Stromal cell of bone marrow (primary cell): ENCODE measurements around the gene CHAD.
"Not testable (repeated sequence)": the region's sequence is repeated elsewhere in the genome, so short reads cannot be mapped to it uniquely, and the experiment has no call there.

Source experiments
- DNase-seq: peaks from one replicate; pipeline ENCODE4 v3.0.0-alpha.2; 2012; ENCODE audit warnings: low read depth

The CHAD gene

GRCh38 chr17:50475362-50475761 lies 6.7 kb upstream of the CHAD start:
- DNase-seq, result no peak

GRCh38 chr17:50474523-50474922 lies 5.8 kb upstream of the CHAD start:
- DNase-seq, result no peak

DNA sequence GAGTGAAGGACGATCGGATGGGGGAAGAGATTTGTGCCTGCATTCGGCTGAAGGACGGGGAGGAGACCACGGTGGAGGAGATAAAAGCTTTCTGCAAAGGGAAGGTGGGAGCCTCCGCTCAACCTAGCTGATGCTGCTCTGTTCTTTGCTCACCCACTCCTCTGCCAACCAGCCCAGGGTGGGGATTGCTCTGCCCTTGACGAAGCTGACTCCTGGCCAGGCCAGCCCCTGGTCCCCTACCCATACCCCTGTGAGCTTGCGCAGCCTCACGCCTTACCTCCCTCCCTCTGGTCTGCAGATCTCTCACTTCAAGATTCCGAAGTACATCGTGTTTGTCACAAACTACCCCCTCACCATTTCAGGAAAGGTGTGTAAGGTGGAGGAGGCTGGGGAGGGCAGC lies 5.2 kb upstream of the CHAD start:
- DNase-seq, result no peak

- not testable (repeated sequence) for DNase-seq
Observed at GRCh38 chr17:50472761-50473161, 4.1 kb upstream of the CHAD start.

- DNase-seq, result no peak
Observed at GRCh38 chr17:50472286-50472685, 3.6 kb upstream of the CHAD start.

GRCh38 chr17:50471009-50471905 lies 2.6 kb upstream of the CHAD start:
- DNase-seq, result no peak

DNA sequence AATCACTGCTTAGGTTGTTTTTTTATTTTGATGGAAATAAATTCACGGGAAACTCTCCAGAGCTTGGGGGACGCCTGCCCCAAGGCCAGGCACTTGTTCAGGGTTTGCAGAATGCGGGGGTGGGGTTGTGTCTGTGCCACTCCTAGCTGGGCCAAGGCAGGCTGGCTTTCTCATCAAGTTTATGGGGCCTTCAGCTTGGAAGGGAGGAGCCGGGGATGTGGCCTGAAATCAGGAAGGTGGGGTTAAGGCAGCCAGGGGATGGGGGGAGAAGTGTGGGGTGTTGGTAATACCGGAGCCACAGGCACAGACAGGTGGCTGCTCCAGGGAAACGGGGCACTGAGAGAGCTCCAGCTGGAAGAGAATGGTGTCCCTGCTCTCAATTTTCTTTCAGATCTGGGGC lies 1.7 kb upstream of the CHAD start:
- no peak for DNase-seq

DNA sequence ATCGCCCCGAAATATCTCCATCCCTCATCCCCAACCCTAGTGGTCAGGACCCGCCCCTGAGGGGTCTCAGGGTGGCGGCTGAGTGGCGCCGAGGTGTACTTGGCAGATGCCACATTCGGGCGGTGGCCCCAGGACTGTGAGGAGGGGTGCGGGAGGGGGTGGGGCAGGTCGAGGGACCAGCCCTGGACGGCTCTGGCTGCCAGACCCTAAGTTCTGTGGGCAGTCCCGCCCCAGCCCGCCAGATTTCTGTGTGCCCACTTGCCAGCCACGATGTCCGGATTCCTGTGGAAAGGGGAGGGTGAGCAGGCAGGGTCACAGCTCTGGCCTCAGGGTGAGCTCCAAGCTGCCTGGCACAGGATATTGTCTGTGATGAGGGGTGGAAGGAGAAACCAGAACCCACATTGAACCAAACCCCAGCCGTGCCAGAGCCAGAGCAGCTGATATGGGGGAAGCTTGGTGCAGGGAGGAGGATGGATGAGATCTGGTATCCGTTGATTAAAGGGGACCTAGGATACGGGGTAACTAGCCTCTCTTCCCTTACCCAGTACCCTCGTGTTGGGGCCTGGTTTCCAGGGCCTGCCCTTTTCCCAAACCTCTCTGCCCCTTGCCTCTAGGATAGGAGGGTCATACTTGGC lies 1.1 kb upstream of the CHAD start:
- no peak for DNase-seq

DNA sequence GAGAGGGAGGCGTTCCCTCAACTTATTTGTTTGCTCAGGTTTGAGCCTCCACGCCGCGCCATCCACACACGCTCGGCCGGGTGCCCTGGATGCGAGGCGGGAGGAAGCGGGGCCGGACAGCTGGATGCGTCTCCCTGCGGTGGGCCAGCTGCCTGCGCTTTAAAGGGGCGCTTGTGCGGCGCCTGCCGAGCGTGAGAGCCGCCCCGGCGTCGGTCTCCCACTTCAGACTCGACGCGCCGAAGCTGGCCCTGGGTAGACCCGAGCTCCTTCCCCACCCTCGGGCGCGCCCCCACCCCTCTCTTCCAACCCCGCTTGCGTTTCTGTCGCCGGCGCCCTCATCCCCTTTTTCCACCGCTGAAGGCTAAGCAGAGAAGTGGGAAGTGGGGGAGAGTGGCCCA lies 527 bp upstream of the CHAD start:
- no peak for DNase-seq

DNA sequence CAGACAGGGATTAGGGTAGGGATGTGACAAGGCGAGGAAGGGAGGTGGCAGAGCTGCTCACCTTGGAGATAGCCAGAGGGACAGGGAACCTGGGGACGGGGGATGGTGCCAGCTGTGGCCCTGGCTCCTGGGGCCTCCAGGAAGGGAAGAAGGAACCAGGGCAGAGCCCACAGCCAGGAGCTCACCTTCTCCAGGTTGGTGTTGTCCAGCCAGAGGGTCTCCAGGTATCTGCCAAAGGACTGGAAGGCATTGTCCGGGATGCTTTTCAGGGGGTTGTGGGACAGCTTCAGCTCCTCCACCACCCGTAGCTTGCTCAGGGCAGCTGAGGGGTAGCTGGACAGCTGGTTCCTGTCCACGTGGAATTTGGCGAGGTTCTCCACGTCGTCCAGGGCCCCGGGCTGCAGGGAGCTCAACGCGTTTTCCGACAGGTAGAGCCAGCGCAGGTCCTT lies 801 bp downstream of the CHAD start:
- no peak for DNase-seq

- DNase-seq, result no peak
Observed at GRCh38 chr17:50467114-50467854, 1.4 kb downstream of the CHAD start.

DNA sequence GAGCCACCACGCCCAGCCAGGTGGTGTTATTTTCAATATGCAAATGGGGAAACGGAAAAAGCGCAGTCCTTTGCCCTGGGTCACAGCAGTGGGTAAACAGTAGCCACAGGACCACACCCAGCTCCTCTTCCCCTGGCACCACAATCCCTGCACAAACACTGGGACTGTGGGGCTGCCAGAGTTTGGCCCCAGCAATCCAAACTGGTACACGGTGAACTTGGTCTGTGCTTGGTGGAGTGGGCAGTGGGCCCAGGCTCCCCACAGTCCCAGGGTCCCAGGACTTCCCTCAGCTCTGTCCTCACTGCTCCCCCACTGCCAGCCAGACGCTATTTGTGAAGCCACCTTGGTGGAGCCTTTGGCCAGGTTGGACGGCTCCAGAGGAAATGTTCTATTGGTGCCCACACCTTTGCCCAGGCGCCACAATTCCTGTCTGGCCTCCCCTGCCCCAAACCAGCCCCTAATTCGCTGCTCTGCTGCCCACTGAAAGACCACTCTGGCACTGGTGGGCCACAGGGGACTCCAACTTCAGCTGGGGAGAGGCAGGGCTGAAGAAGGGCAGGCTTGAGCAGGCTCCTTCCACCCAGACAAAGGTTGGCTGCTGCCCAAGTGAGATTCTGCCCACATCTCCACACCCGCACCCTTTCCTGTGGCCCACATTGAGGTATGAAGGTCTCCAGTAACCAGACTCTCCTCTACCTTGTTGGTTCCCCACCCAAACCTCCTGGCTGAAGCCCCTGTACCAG lies 2.1 kb downstream of the CHAD start:
- DNase-seq, result no peak

DNA sequence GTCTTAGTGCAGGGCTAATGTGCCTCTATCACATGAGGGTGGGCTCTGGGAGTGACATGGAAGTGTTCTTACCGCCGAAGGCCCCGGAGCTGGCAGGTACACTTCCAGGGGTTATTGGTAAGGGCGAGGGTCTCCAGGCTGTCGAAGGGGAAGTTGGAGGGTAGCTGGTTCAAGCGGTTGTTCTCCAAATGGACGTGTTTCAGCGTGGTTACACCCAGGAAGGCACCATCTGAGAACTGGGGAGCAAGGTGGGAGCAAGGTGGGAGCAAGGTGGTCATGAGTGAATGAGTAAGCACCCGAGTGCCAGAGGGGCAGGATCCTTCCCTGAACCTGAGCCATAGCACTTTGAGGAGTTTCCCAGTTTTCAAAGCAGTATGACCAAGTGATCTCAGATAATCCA lies 3.0 kb downstream of the CHAD start:
- no peak for DNase-seq

GRCh38 chr17:50465171-50465570 lies 3.5 kb downstream of the CHAD start:
- DNase-seq, result no peak

- DNase-seq, result no peak
Observed at GRCh38 chr17:50464736-50465135, 3.9 kb downstream of the CHAD start.

GRCh38 chr17:50464121-50464520 lies 4.6 kb downstream of the CHAD start:
- no peak for DNase-seq

DNA sequence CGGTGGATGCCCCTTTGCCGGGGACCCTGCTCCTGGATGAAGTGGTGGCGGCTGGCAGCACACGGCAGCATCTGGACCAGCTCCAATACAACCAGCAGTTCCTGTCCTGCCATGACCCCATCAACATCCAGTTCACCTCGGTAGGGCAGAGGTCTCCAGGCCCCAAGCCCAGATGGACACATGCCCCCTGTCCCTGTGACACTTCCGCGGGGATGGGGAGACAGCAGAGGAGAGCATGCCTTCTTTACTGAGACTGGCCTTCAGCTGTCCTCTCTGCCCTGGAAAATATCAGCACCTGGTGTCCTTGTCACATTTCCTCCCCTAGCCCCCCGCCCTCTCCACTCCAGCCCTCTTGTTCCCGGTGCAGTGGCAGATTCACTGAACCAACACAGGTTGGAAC lies 6.2 kb downstream of the CHAD start:
- DNase-seq, result no peak

GRCh38 chr17:50461550-50462132 lies 7.0 kb downstream of the CHAD start:
- no peak for DNase-seq

DNA sequence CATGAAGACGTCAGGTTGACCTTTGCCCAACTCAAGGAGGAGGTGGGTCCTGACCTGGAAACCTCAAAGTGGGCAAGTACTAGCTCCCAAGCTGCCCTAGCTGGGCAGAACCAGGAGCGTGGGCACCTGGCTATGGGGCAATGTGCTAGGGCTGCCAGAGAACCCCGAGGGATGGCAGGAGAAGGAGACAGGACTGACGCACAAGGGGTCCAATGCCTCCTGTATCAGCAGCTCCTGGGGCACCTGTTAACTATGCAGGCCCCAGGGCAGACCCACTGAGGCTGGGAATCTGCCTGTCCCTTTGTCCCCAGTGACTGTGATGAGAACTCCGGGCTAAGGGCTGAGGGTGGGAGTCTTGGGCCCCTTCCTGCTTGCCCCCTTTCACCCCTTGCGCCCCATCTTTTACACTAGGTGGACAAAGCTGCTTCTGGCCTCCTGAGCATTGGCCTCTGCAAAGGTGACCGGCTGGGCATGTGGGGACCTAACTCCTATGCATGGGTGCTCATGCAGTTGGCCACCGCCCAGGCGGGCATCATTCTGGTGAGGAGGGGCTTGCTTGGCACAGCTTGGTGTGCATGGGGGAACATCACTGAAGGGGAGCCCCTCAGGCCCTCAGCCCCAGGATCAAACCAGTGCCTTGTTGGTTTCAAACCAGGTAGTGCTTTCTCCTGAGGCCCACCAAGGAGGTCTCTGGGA lies 7.7 kb downstream of the CHAD start:
- DNase-seq, result no peak

DNA sequence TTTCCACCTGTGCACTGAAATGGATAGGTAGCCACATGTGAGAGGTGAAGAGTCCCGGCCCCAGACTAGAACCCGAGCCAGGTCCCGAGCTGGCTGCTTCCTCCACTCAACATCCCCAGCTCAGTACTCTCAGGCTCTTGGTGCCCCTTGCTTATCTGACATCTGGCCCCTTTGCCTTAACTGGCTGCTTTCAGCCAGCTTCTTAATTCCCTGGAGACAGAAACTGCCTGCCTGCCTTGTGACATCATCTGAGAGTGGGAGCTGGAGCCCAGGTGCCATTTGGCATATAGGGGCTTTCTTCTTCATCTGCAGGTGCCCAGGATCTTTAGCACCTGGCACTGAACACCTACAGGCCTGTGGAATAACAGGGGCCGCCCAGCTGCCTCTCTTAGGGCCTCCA lies 8.9 kb downstream of the CHAD start:
- no peak for DNase-seq
